GM18502 (cell line): ENCODE data around the gene STRBP.

Experiments used
- ATAC-seq: cut with Tn5 transposase; IDR thresholded peaks from one replicate; pipeline ENCODE4 v1.9.1; 2021; ENCODE audit warnings: mild to moderate bottlenecking; ENCODE audit not compliant: unreplicated experiment, poor library complexity

Gene STRBP

GRCh38 chr9:123150708-123151503 lies 117.5 kb downstream of the STRBP start:
- no peak for ATAC-seq

- ATAC-seq = no peak
Measured at GRCh38 chr9:123149067-123149466, 119.3 kb downstream of the STRBP start.

- no peak for ATAC-seq
Measured at GRCh38 chr9:123138163-123138562, 130.2 kb downstream of the STRBP start.

- ATAC-seq = no peak
Measured at GRCh38 chr9:123135430-123135829, 133.0 kb downstream of the STRBP start.

GRCh38 chr9:123132696-123133095 lies 135.7 kb downstream of the STRBP start:
- no peak for ATAC-seq

GRCh38 chr9:123131993-123132392 lies 136.4 kb downstream of the STRBP start:
- no peak for ATAC-seq

- ATAC-seq = no peak
Measured at GRCh38 chr9:123131258-123131657, 137.1 kb downstream of the STRBP start.

- ATAC-seq = no peak
Measured at GRCh38 chr9:123129423-123129822, 139.0 kb downstream of the STRBP start.

GRCh38 chr9:123128591-123128990 lies 139.8 kb downstream of the STRBP start:
- ATAC-seq = no peak

GRCh38 chr9:123127512-123128075 lies 140.8 kb downstream of the STRBP start:
- no peak for ATAC-seq

GRCh38 chr9:123121457-123121856 lies 146.9 kb downstream of the STRBP start:
- no peak for ATAC-seq

GRCh38 chr9:123120953-123121352 lies 147.4 kb downstream of the STRBP start:
- ATAC-seq = no peak

GRCh38 chr9:123120131-123120530 lies 148.3 kb downstream of the STRBP start:
- no peak for ATAC-seq

- ATAC-seq = no peak
Measured at GRCh38 chr9:123119566-123119965, 148.8 kb downstream of the STRBP start.

- ATAC-seq = no peak
Measured at GRCh38 chr9:123116036-123116435, 152.3 kb downstream of the STRBP start.

- no peak for ATAC-seq
Measured at GRCh38 chr9:123115146-123115913, 153.1 kb downstream of the STRBP start.

- no peak for ATAC-seq
Measured at GRCh38 chr9:123113185-123113584, 155.2 kb downstream of the STRBP start.

GRCh38 chr9:123112015-123112975 lies 156.1 kb downstream of the STRBP start:
- ATAC-seq = peak; percentile 69

- peak; percentile 3 for ATAC-seq
Measured at GRCh38 chr9:123111427-123112014, 156.9 kb downstream of the STRBP start.
